Measurements from ENCODE around the gene ZDHHC11B.

GRCh38 chr5:717143-717542 is 67.4 kb downstream of the ZDHHC11B start:
- TF ChIP-seq ARNT (IDR thresholded peaks at IDR 0.05) (no peak), SP1 (IDR thresholded peaks at IDR 0.05) (no peak)

Data from HEK293T (cell line).